Common myeloid progenitor, CD34-positive (primary cell): Measurements from ENCODE around the gene RBM14.

Experiments used
- CTCF ChIA-PET: fragments of 350-600 bp; sonication (Branson Sonifier 250); formaldehyde crosslinking; loops from one replicate; lab custom pipeline; 2021; ENCODE audit warnings: antibody characterized with exemption; lab: Charles Lee
- POLR2A ChIA-PET: fragments of 350-600 bp; sonication (Branson Sonifier 250); formaldehyde crosslinking; loops from one replicate; lab custom pipeline; 2021; ENCODE audit warnings: antibody characterized with exemption; lab: Charles Lee
- DNase-seq, 3 donors: peaks; one replicate each; pipeline versions ENCODE4 v3.0.0 to v3.0.0-alpha.2; 2013
- H3K27ac ChIP-seq, 2 experiments: 1 replicate in 1 of 2; 2 replicates in 1 of 2; pipeline ENCODE4 v1.7.0; 2013; ENCODE audit warnings: inconsistent platforms in 2 of 2, low read length in 2 of 2, mild to moderate bottlenecking in 2 of 2, low read depth in 1 of 2, moderate library complexity in 1 of 2; ENCODE audit not compliant: severe bottlenecking in 2 of 2, insufficient read depth in 1 of 2, poor library complexity in 1 of 2
- H3K27me3 ChIP-seq, 5 experiments: replicated peaks in 2 of 5; 1 replicate in 3 of 5; 2 replicates in 2 of 5; pipeline versions ENCODE4 v1.6.1 to v1.7.0; 2013; ENCODE audit warnings: low read length in 4 of 5, mild to moderate bottlenecking in 2 of 5, moderate library complexity in 2 of 5, inconsistent platforms in 1 of 5; ENCODE audit not compliant: insufficient read depth in 5 of 5, control insufficient read depth in 4 of 5
- H3K36me3 ChIP-seq, 4 experiments: 1 replicate in 2 of 4; 2 replicates in 2 of 4; pipeline versions ENCODE4 v1.6.1 to v1.7.0; 2013; ENCODE audit warnings: low read length in 3 of 4, control low read depth in 1 of 4, mild to moderate bottlenecking in 1 of 4; ENCODE audit not compliant: control insufficient read depth in 4 of 4, insufficient read depth in 4 of 4
- H3K4me1 ChIP-seq, 4 experiments: 1 replicate in 3 of 4; 2 replicates in 1 of 4; pipeline versions ENCODE4 v1.6.1 to v1.7.1; 2013; ENCODE audit warnings: low read length in 3 of 4, mild to moderate bottlenecking in 3 of 4, control low read depth in 1 of 4, inconsistent platforms in 1 of 4, moderate library complexity in 1 of 4; ENCODE audit not compliant: control insufficient read depth in 4 of 4, insufficient read depth in 4 of 4; ENCODE audit errors: control extremely low read depth in 1 of 4
- H3K4me3 ChIP-seq, 7 experiments: 1 replicate in 4 of 7; 2 replicates in 3 of 7; pipeline versions ENCODE4 v1.5.1 to v1.7.0; 2013; ENCODE audit warnings: mild to moderate bottlenecking in 7 of 7, low read length in 6 of 7, moderate library complexity in 6 of 7, inconsistent platforms in 2 of 7, low read depth in 2 of 7, control low read depth in 1 of 7; ENCODE audit not compliant: insufficient read depth in 4 of 7, control insufficient read depth in 1 of 7; ENCODE audit errors: extremely low read depth in 1 of 7
- H3K9me3 ChIP-seq, 5 experiments: 1 replicate in 4 of 5; 2 replicates in 1 of 5; pipeline versions ENCODE4 v1.6.1 to v1.7.1; 2013; ENCODE audit warnings: low read length in 4 of 5, mild to moderate bottlenecking in 2 of 5, inconsistent platforms in 1 of 5, low read depth in 1 of 5, moderate library complexity in 1 of 5; ENCODE audit not compliant: control insufficient read depth in 4 of 5, insufficient read depth in 2 of 5; ENCODE audit errors: control extremely low read depth in 1 of 5
- WGBS: methylation state at CpG from one replicate; pipeline ENCODE4 v1.1.5; 2013; ENCODE audit not compliant: insufficient coverage; 5-methylcytosine and 5-hydroxymethylcytosine counted together

RBM14 gene

GRCh38 chr11:66663741-66664296 lies 47.4 kb downstream of the RBM14 start:
- DNase-seq = no peak
- no peak overlapping the region for H3K4me3 ChIP-seq
- no peaks in the 10 kb centered on the region for H3K9me3 ChIP-seq
- CTCF ChIA-PET = interaction anchor here (1.4 to 1.5 kb wide), 2 partner anchors 9 to 15 kb away, joined by 3 to 4 read pairs; no protein-coding TSS in a partner anchor
- 100% methylated on average over 1 of the region's 1 CpG for WGBS
- POLR2A ChIA-PET = no interaction called here
- H3K36me3 ChIP-seq = peaks cover 24 to 62% (median 43%) of the 10 kb centered on the region in 4 experiments
- H3K27ac ChIP-seq = no peak overlapping the region
- no peaks in the 10 kb centered on the region for H3K27me3 ChIP-seq
- peaks cover 3 to 7% (median 5%) of the 10 kb centered on the region in 4 experiments for H3K4me1 ChIP-seq

- Histone ChIP-seq H3K27me3 (no peaks in the 10 kb centered on the region), H3K4me3 (no peak overlapping the region), H3K27ac (no peak overlapping the region), H3K36me3 (peaks cover 24 to 70% (median 44%) of the 10 kb centered on the region in 4 experiments), H3K9me3 (no peaks in the 10 kb centered on the region), H3K4me1 (no peaks in the 10 kb centered on the region)
- no peak for DNase-seq
- ChIA-PET POLR2A (interaction anchor here (1.1 kb wide), 1 partner anchor 12 kb away, joined by 4 read pairs; the partner anchor contains the start of gene RBM4B), CTCF (interaction anchor here (0.8 to 1.1 kb wide), 2 partner anchors 8 to 13 kb away, joined by 3 read pairs; no protein-coding TSS in a partner anchor)
- 96% methylated on average over 10 of the region's 11 CpGs for WGBS
These were observed 48.9 kb downstream of the RBM14 start for GRCh38 chr11:66665369-66665768.

DNA sequence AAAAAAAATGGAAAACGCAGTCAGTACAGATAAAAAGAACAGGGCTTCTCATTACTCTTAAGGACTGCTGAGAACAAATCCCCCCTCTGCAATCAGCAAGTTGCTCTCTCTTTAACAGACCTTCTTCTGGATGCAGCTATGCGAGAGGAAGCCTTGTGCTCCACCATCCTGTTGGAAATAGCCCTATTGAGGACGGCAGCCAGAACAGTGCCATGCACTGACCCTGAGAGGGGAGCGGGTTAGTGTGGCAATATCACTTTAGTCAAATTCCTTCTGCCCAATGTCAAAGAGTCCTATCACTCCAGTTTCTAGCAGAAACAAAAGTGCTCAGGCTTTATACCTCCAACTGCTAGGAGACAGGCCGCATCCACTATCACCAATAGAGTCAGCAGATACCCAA lies 54.4 kb downstream of the RBM14 start:
- Histone ChIP-seq H3K9me3 (no peaks in the 10 kb centered on the region), H3K27ac (no peak overlapping the region), H3K36me3 (peaks cover 21 to 47% (median 31%) of the 10 kb centered on the region in 4 experiments), H3K4me1 (peaks cover 5 to 17% (median 7%) of the 10 kb centered on the region in 4 experiments), H3K4me3 (no peak overlapping the region), H3K27me3 (no peaks in the 10 kb centered on the region)
- CTCF ChIA-PET = interaction anchor here (0.7 to 1.4 kb wide), 3 partner anchors 10 to 25 kb away, joined by 3 read pairs; no protein-coding TSS in a partner anchor
- DNase-seq = no peak
- 90% methylated on average over 5 of the region's 5 CpGs for WGBS
- POLR2A ChIA-PET = no interaction called here

DNA sequence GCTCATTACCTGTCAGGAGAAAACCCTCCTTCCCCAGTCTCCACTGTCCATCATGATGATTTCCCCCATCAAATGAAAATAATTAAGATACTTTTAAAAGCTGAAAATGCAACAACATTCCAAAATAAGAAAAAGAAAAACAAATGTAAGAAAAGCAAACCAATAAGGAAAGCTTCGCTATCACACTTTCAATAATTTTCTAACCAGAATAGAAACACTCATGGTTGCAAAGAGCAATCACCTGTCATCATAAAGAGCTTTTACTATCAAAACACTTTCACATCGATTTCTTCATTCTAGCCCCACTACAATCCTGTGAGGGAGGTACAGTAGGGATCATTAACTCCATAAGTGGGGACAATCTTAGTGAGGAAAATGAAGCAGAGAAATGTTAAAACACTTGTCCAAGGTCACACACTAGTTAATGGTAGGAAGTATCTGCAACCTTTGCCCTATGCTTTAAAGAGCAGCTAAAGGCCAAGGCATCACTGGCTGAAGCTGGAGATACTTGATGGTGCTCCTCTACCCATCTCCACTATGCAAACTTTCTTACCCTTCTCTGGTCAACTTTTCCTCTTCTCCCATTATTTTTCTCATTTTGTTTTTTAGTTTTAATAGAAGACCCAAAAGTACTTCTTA lies 58.7 kb downstream of the RBM14 start:
- H3K4me3 ChIP-seq = no peak overlapping the region

DNA sequence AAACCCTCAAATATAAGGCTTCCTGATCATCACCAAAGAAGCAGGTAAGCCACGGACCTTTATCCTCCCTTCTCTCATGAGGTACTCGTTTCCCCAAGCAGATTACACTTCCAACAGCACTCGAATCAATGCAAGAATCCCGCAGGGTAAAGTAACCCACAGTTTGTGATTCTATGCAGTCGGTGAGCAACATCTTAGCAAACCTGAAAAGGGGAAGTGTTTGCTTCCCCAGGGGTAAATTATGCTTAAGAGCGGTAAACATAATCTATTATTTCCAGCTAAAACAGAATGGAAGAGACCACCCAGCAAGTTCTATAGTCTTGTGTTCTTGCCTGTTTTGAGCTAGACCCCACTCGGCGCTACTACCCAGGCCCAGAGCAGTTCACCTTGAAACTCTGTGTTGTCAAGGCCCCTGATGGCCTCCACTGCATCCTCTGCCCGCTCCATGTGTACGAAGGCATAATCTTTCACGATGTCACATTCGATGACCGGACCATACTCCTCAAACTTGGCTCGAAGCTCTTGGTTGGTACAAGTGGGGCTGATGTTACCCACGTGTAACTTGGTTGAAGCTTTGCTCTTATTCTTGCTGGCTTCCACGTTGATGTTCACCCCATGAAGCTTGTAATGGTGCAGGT lies 60.0 kb downstream of the RBM14 start:
- Histone ChIP-seq H3K27ac (no peak overlapping the region), H3K27me3 (no peaks in the 10 kb centered on the region), H3K4me1 (peaks cover 13 to 37% (median 30%) of the 10 kb centered on the region in 4 experiments), H3K4me3 (peak overlapping the region in 6 of 7 experiments; percentile 4 to 91 (median 55)), H3K9me3 (no peaks in the 10 kb centered on the region), H3K36me3 (peaks cover 2 to 9% (median 4%) of the 10 kb centered on the region in 4 experiments)
- ChIA-PET CTCF (interaction anchor here (0.6 to 5.6 kb wide), 7 partner anchors 8 to 269 kb away, joined by 3 to 49 read pairs (median 4); no protein-coding TSS in a partner anchor), POLR2A (no interaction called here)
- DNase-seq = peak in 2 of 3 donors; percentile 67 to 68
- 52% methylated on average over 8 of the region's 16 CpGs for WGBS

More for the DNA sequence above, 58.7 kb downstream of the RBM14 start:
- no peak for DNase-seq
- ChIA-PET POLR2A (no interaction called here), CTCF (interaction anchor here (0.5 to 0.9 kb wide), 2 partner anchors 23 to 97 kb away, joined by 3 read pairs; no protein-coding TSS in a partner anchor)
- peaks cover 5 to 17% (median 7%) of the 10 kb centered on the region in 4 experiments for H3K36me3 ChIP-seq
- peaks cover 13 to 37% (median 30%) of the 10 kb centered on the region in 4 experiments for H3K4me1 ChIP-seq
- no peaks in the 10 kb centered on the region for H3K9me3 ChIP-seq
- no peak overlapping the region for H3K27ac ChIP-seq
- H3K27me3 ChIP-seq = no peaks in the 10 kb centered on the region
- WGBS = 100% methylated on average over 1 of the region's 2 CpGs
